HG03060 (cell line): ENCODE data around the gene FZD7.

ENCODE experiments used
- ATAC-seq: cut with Tn5 transposase; IDR thresholded peaks from one replicate; pipeline ENCODE4 v1.9.1; 2021; ENCODE audit warnings: low read depth, moderate number of reproducible peaks; ENCODE audit not compliant: unreplicated experiment

FZD7 gene

GRCh38 chr2:202064171-202064880 is 30.7 kb downstream of the FZD7 start:
- ATAC-seq: no peak

- ATAC-seq: no peak
Measured at GRCh38 chr2:202064881-202065230, 31.2 kb downstream of the FZD7 start.

GRCh38 chr2:202065876-202066275 is 32.2 kb downstream of the FZD7 start:
- ATAC-seq: no peak

DNA sequence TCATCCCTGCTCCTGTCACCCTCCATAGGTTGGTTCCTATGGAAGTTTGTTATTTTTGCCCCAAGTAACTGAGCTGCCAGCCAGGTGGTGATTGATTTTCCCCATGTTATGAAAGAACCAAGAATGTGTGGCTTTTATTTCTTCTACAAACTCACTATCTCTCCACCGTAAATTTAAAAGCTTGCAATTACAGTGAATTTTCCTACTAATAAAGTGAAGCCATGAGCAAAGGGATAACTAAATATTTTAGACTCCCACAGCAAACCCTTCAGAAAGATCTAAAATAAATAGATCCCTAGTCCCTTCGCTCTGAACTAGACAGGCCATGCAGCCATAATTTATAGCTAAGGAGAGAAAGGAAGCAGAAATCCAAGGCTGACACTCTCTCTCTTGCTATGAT is 33.2 kb downstream of the FZD7 start:
- no peak for ATAC-seq

GRCh38 chr2:202067589-202067988 is 33.9 kb downstream of the FZD7 start:
- no peak for ATAC-seq

GRCh38 chr2:202069170-202070067 is 35.8 kb downstream of the FZD7 start:
- no peak for ATAC-seq

- no peak for ATAC-seq
Measured at GRCh38 chr2:202071107-202071506, 37.5 kb downstream of the FZD7 start.

- ATAC-seq: no peak
Measured at GRCh38 chr2:202072226-202072625, 38.6 kb downstream of the FZD7 start.

DNA sequence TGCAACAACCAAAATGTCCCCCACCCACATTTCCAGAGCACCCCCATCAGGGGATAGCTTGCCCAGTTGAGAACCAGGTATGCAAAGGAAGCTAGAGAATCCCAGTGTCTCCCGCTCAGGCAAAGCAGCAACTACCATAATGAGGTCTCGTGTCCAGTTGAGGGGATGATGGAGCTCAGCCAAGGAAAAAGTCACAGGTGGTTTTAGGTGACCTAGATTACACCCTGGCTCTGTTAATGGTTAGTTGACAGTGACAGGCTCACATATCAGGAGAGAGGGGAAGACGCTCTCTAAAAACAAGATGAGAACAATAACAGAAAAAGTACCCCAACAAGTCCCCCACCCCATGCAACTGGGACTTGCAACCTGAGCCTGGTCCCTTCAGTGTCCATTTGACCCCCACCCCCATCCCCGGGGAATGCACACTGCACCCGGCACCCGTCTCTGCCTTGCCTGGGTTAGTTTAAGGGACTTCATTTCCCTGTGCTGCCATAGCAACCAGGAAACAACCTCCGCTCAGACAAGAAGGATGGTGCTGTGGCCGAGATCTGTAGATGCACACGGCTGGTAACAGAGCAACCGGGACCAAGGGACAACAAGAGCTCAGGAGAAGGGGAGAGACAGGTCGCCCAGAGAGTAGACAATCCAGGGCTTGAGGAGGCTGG is 39.2 kb downstream of the FZD7 start, which contains the start of gene KIAA2012:
Gene KIAA2012 (plus strand): TSS at position 519 of the 665 bp plus-strand sequence. CDS start 373 bp downstream, outside the sequence.
- ATAC-seq: no peak

DNA sequence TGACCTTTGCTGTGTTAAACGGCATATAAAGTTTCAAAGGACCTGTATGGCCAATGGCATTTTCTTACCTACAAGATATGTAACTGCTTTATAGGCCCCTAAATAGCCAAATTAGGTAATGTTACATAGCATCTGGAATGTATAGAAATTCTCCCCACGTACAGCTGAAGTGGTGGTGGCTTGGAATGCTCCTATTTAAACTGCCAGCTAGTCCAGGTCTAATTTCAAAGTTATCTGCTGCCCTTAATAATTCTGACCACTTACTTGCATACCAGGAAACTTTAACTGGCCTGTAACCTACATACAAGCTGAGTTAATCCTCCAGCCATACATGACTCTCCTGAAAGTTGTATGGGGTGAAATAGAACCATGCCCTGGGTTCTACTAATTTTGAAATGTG is 40.7 kb downstream of the FZD7 start:
- no peak for ATAC-seq

DNA sequence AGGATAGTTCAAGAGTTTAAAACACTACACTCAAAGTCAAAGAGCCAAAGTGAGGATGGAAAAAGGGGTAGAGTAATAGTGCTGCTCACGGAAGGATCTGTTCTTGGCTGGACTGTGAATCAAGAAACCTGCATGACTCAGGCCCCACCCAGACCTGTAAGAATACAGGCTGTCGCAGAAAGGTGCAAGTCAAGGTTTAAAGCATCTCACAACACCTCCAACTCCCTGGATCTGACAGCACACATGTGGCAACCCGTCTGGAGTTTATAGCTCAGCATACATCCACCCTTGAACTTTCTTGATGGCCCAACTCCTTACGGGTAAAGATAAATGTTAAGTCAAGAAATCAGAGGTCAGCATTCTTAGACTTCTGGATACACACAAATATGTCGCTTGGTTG is 45.7 kb downstream of the FZD7 start:
- no peak for ATAC-seq

DNA sequence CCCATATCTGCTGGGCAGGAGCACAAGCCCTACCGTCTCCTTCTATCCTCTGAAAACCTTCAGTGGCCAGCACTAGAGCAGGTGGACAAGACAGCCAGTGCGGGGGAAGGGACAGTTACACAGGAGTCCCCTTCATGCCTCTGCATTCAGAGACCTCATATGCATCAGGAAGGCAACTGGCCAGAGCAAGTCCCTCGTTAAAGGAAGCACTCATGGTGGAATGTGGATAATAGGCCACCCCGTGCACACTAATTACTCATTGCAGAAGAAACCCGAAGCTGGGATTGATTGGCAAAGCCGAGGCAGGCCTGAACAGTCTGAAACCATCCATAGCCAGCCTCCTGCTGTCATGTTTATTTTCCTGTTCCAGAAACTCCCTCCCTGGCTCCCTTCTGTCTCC is 50.6 kb downstream of the FZD7 start:
- no peak for ATAC-seq
